Measurements from ENCODE around the gene EMSY. TPM values are rescaled to one million over a fixed set of nuclear protein-coding genes. Genes with fewer than 3 reads are reported as not detected.
"Not testable (repeated sequence)": the region's sequence is repeated elsewhere in the genome, so short reads cannot be mapped to it uniquely, and the experiment has no call there.

The EMSY gene, protein sequence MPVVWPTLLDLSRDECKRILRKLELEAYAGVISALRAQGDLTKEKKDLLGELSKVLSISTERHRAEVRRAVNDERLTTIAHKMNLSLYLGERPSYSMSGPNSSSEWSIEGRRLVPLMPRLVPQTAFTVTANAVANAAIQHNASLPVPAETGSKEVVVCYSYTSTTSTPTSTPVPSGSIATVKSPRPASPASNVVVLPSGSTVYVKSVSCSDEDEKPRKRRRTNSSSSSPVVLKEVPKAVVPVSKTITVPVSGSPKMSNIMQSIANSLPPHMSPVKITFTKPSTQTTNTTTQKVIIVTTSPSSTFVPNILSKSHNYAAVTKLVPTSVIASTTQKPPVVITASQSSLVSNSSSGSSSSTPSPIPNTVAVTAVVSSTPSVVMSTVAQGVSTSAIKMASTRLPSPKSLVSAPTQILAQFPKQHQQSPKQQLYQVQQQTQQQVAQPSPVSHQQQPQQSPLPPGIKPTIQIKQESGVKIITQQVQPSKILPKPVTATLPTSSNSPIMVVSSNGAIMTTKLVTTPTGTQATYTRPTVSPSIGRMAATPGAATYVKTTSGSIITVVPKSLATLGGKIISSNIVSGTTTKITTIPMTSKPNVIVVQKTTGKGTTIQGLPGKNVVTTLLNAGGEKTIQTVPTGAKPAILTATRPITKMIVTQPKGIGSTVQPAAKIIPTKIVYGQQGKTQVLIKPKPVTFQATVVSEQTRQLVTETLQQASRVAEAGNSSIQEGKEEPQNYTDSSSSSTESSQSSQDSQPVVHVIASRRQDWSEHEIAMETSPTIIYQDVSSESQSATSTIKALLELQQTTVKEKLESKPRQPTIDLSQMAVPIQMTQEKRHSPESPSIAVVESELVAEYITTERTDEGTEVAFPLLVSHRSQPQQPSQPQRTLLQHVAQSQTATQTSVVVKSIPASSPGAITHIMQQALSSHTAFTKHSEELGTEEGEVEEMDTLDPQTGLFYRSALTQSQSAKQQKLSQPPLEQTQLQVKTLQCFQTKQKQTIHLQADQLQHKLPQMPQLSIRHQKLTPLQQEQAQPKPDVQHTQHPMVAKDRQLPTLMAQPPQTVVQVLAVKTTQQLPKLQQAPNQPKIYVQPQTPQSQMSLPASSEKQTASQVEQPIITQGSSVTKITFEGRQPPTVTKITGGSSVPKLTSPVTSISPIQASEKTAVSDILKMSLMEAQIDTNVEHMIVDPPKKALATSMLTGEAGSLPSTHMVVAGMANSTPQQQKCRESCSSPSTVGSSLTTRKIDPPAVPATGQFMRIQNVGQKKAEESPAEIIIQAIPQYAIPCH (N-terminal part only)
- 10 to 100 TPM; 12.3 to 17.5 (median 15.2) TPM for total RNA-seq (2021; fragmentation: NEBNext Ultra II Directional; extraction: Animal tissue kit (Norgen Biotek cat#: 25700))
- long read RNA-seq, partial matches to known transcripts, result 4 of 7 reads
- long read RNA-seq, other reads (novel, unspliced or antisense), result 1 of 7 reads

DNA sequence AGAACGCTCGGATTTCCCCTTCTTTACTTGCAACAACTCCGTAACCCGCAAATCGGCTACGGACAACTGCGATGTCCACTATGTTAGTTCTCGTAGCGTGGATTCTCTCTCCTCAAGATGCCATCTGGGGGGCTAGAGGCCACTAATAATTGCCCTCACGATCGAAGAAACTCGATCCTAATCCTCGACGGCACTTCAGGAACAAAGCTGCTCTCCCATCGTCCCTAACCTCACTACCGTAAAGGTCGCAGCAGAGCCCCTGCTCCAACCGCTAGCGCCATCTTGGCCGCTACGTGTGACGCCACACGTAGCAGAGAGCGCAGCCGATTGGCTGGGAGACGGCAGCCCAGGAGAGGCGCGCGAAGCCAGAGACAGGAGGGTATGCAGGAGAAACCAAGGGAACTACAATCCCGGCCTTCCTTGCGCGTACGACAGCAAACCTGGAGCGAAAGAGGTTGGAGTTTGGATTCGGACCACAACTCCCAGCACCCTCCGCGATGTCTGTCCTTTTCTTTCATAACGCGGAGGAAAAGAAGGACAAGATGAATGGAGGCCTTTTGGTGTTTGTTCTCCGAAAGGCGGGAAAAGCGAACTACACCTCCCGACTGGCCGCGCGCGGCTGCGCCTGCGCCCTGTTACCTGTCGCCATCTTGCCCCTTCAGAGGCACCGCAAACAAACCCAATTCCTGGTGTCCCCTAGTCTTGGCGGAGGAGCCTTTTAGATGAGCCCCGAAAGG, at the start of gene EMSY:
Gene EMSY, plus strand, starts transcription at position 635 of the 737 bp plus-strand sequence. CDS start 1,921 bp downstream, outside the sequence.
- no peaks in the 10 kb centered on the region for H3K9me3 Mint-ChIP-seq
- no peaks in the 10 kb centered on the region; the same call in 1 of the 2 replicates for H3K27me3 Mint-ChIP-seq (ENCODE audit: insufficient read depth)
- peak; percentile 100 for DNase-seq
- H3K27ac Mint-ChIP-seq, result peak within 1 kb of the TSS; percentile 96
- H3K4me3 Mint-ChIP-seq, result peak within 1 kb of the TSS; percentile 93
- TF ChIP-seq, protein P1, sequence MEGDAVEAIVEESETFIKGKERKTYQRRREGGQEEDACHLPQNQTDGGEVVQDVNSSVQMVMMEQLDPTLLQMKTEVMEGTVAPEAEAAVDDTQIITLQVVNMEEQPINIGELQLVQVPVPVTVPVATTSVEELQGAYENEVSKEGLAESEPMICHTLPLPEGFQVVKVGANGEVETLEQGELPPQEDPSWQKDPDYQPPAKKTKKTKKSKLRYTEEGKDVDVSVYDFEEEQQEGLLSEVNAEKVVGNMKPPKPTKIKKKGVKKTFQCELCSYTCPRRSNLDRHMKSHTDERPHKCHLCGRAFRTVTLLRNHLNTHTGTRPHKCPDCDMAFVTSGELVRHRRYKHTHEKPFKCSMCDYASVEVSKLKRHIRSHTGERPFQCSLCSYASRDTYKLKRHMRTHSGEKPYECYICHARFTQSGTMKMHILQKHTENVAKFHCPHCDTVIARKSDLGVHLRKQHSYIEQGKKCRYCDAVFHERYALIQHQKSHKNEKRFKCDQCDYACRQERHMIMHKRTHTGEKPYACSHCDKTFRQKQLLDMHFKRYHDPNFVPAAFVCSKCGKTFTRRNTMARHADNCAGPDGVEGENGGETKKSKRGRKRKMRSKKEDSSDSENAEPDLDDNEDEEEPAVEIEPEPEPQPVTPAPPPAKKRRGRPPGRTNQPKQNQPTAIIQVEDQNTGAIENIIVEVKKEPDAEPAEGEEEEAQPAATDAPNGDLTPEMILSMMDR (IDR thresholded peaks at IDR 0.05), result no peak
- peaks cover 24% of the 10 kb centered on the region; the same call in 1 of the 2 replicates for H3K36me3 Mint-ChIP-seq (ENCODE audit: low read depth)
- peaks cover 22% of the 10 kb centered on the region for H3K4me1 Mint-ChIP-seq (ENCODE audit: low read depth)

DNA sequence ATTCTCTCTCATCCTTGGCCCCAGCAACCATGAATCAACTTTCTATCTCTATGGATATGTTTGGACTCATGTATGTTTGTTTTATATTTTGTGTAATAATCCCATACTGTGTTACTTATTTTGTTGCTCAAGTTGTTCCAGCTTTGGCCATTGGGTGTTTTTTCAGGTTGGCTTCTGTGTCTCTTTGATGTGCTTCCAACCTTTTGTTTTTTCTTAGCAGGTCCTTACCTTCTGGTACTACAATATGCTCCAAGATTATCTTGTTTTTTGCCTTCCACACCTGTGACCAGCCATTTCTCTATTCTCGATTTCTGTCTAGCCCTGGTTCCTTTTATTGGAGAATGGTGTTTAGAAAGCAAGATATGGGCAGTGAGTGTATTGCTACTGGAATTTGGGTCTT, 49.5 kb upstream of the EMSY start:
- Mint-ChIP-seq H3K4me1 (ENCODE audit: low read depth) (no peaks in the 10 kb centered on the region), H3K9me3 (no peaks in the 10 kb centered on the region), H3K27ac (no peak overlapping the region), H3K4me3 (no peak overlapping the region), H3K36me3 (ENCODE audit: low read depth) (no peaks in the 10 kb centered on the region), H3K27me3 (ENCODE audit: insufficient read depth) (peaks cover 12% of the 10 kb centered on the region)
- TF ChIP-seq, protein P1 (IDR thresholded peaks at IDR 0.05), result no peak
- no peak for DNase-seq

DNA sequence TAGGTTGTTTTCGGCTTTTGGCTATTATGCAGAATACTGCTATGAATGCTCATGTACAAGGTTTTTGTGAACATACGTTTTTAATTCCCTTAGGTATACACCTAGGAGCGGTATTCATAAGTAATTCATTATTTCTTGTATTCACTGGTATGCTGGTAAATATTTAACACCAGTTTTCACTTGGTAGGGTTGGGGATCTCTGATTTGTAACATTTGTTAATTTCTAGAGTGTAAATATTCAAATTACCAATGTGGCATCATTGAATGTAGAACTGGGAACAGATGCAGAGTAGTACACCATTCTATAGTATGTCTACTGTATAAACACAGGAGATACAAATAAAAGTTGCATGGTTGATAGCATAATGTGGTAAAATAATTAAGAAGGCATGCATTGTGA, 47.4 kb upstream of the EMSY start:
- H3K27ac Mint-ChIP-seq, result no peak overlapping the region
- no peaks in the 10 kb centered on the region for H3K4me1 Mint-ChIP-seq (ENCODE audit: low read depth)
- DNase-seq, result no peak
- H3K4me3 Mint-ChIP-seq, result no peak overlapping the region
- H3K36me3 Mint-ChIP-seq (ENCODE audit: low read depth), result no peaks in the 10 kb centered on the region
- peaks cover 12% of the 10 kb centered on the region; the same call in 1 of the 2 replicates for H3K27me3 Mint-ChIP-seq (ENCODE audit: insufficient read depth)
- no peaks in the 10 kb centered on the region for H3K9me3 Mint-ChIP-seq
- TF ChIP-seq, protein P1 (IDR thresholded peaks at IDR 0.05), result no peak

DNA sequence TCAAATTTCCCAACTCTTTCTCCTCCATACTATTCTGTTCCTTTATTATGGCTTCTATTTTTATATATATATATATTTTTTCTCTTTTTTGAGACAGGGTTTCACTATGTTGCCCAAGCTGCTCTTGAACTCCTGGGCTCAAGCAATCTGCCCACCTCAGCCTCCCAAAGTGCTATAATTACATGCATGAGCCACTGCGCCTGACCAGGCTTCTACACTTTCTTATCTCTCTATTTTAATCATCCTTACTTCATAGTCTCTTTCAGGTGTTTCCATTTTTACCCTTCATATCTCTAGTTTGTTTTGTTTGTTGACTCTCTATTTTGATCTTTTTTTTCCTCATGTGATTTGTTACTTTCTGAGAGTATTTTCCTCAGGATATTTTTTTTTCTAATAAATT, 43.9 kb upstream of the EMSY start:
- no peak for DNase-seq
- Mint-ChIP-seq H3K36me3 (ENCODE audit: low read depth) (no peaks in the 10 kb centered on the region), H3K27me3 (ENCODE audit: insufficient read depth) (peaks cover 12% of the 10 kb centered on the region; the same call in 1 of the 2 replicates), H3K27ac (no peak overlapping the region), H3K4me1 (ENCODE audit: low read depth) (no peaks in the 10 kb centered on the region), H3K9me3 (no peaks in the 10 kb centered on the region), H3K4me3 (no peak overlapping the region)
- TF ChIP-seq, protein P1 (IDR thresholded peaks at IDR 0.05), result no peak

DNA sequence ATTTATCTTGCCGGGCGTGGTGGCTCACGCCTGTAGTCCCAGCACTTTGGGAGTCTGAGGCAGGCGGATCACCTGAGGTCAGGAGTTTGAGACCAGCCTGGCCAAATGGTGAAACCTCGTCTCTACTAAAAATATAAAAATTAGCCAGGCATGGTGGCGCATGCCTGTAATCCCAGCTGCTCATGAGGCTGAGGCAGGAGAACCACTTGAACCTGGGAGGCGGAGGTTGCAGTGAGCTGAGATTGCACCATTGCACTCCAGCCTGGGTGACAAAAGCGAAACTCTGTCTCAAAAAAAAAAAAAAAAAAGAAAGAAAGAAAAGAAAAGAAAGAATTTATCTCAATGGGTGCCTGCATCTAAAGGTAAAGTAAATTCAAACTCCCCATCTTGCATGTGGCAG, 43.3 kb upstream of the EMSY start:
- not testable (repeated sequence) for H3K27ac Mint-ChIP-seq; H3K4me1 Mint-ChIP-seq (ENCODE audit: low read depth)
- peaks cover 14% of the 10 kb centered on the region for H3K27me3 Mint-ChIP-seq (ENCODE audit: insufficient read depth)

More for the DNA sequence above, 43.3 kb upstream of the EMSY start:
- DNase-seq; H3K4me3 Mint-ChIP-seq; H3K9me3 Mint-ChIP-seq; H3K36me3 Mint-ChIP-seq (ENCODE audit: low read depth): not testable (repeated sequence)

All from HFFc6 (cell line).